ENCODE measurements around the gene MARCHF10. TPM values are rescaled to one million over a fixed set of nuclear protein-coding genes. Genes with fewer than 3 reads are reported as not detected.

Gene MARCHF10
- polyA plus RNA-seq, 3 donors, result 0.63 to 1.7 (median 0.78) TPM

- DNase-seq (ENCODE audit: extremely low read depth in 1 of 11, low read depth in 9 of 11, low spot score in 4 of 11), result no peak
These were observed 132.9 kb downstream of the MARCHF10 start for GRCh38 chr17:62675260-62675659.

GRCh38 chr17:62674841-62675240, 133.3 kb downstream of the MARCHF10 start:
- no peak for DNase-seq (ENCODE audit: extremely low read depth in 1 of 11, low read depth in 9 of 11, low spot score in 4 of 11)

DNA sequence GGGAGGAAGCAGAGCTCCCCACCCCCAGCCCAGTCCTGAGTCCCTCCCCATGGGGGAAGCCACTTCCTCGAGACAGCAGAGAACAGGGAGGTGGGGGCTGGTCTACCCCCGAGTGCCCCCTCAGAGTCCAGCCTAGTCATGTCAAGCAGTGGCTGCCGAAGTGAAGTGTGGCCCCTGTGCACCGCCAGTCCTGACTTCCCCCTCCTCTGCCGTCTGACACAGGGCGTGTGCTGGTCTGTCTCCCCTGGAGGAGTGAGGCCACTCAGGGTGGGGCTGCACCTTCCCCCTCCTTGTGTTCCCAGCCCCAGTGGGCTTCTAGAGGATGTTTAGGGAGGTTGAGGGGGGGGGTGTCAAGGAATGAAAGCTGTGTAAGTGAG, 133.8 kb downstream of the MARCHF10 start:
- DNase-seq (ENCODE audit: extremely low read depth in 1 of 11, low read depth in 9 of 11, low spot score in 4 of 11), result no peak

DNA sequence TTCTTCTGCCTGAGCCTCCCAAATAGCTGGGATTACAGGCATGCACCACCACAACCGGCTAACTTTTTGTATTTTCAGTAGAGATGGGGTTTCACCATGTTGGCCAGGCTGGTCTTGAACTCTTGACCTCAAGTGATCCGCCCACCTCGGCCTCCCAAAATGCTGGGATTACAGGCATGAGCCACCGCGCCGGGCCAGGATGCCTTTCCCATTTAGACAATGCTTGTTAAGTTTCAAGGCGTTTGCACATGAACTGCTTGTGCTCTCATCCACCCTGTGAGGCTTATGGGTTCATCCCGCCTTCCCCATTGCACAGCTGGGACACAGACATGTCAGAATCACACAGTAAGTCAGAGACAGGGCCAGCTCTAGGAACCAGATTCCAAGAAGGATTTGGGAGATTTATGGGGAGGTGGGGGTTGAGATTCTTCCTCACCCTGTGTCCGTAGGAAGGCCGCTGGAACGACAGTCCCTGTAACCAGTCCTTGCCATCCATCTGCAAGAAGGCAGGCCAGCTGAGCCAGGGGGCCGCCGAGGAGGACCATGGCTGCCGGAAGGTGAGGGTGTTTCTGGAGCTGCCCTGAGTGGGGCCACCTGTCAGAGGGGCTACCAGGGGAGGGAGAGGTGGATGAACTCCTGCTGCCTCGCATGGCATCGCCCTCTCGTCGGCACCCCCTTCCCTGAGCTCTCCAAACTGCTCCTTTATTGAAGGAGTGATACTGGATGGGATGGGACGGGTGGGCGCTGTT, 134.3 kb downstream of the MARCHF10 start:
- no peak for DNase-seq (ENCODE audit: extremely low read depth in 1 of 11, low read depth in 9 of 11, low spot score in 4 of 11)

DNA sequence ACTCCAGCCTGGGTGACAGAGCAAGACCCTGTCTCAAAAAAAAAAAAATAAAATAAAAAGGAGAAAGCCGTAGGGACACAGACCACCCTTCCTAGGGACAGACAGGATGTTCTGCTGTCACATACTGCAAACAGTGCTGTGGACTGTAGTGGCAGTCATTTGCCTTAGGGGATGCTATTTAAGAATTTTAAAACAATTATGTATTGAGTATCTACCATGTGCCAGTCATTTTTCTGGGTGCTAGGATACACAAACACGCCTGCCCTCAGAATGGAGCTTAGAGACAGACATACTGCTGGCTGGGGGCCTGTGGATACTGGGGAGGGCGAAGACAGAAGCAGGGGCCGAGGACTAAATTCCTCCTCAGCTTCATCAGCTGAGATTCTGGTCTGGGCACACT, 135.2 kb downstream of the MARCHF10 start:
- DNase-seq (ENCODE audit: extremely low read depth in 1 of 11, low read depth in 9 of 11, low spot score in 4 of 11), result no peak

GRCh38 chr17:62671553-62671952, 136.6 kb downstream of the MARCHF10 start:
- no peak for DNase-seq (ENCODE audit: extremely low read depth in 1 of 11, low read depth in 9 of 11, low spot score in 4 of 11)

DNA sequence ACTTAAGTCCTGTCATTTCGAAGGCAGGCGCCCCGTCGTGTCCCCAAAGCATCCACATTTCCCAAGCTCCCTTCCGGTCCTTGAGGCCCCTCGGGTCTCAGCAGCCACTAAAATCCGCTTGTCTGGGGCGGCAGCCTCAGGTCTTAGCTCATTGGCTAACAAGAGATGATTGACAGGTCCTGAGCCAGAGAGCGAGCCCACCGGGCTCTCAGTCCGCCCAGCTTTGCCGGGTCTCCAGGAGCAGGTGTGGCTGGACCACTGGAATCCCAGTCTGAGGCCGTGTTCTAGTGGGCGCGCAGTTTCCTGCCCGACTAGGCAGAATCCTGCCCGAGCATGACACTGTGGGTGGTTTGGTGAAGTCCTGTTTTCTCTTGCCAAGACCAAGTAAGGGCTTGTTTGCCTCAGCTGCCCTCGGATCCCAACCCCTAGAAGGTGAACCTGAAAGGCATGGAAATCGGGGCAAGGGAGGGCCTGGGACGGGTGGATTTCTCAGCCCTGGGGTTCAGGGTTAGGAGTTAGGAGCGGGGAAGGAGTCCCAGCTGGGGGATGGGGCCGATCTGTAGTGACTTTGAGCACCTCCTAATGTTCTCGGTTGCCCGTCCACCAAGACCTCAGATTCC, 137.8 kb downstream of the MARCHF10 start:
- no peak for DNase-seq (ENCODE audit: extremely low read depth in 1 of 11, low read depth in 9 of 11, low spot score in 4 of 11)

GRCh38 chr17:62668091-62668804, 139.9 kb downstream of the MARCHF10 start:
- no peak for DNase-seq (ENCODE audit: extremely low read depth in 1 of 11, low read depth in 9 of 11, low spot score in 4 of 11)

- DNase-seq (ENCODE audit: extremely low read depth in 1 of 11, low read depth in 9 of 11, low spot score in 4 of 11), result no peak
These were observed 141.1 kb downstream of the MARCHF10 start for GRCh38 chr17:62666801-62667591.

DNA sequence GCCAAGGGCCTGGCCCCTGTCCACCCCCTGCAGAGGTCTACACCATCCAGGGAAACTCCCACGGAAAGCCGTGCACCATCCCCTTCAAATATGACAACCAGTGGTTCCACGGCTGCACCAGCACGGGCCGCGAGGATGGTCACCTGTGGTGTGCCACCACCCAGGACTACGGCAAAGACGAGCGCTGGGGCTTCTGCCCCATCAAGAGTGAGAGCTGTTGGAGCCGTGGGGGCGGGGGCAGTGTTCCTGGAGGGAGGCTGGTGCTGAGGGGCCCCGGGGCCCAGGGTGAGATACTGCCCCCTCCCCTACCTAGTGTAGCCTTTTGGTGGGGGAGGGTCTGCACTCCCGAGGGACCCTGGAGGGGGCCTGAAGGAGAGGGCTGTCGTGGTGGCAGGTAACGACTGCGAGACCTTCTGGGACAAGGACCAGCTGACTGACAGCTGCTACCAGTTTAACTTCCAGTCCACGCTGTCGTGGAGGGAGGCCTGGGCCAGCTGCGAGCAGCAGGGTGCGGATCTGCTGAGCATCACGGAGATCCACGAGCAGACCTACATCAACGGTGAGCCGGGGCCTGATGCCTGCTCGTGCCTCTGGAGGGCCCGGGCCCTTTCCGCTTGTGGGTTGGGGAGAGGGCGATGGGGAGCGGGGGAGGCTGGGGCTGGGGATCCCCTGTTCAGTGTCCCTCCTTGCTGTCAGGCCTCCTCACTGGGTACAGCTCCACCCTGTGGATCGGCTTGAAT, 141.9 kb downstream of the MARCHF10 start:
- DNase-seq (ENCODE audit: extremely low read depth in 1 of 11, low read depth in 9 of 11, low spot score in 4 of 11), result no peak

GRCh38 chr17:62665599-62665998, 142.5 kb downstream of the MARCHF10 start:
- DNase-seq (ENCODE audit: extremely low read depth in 1 of 11, low read depth in 9 of 11, low spot score in 4 of 11), result no peak

DNA sequence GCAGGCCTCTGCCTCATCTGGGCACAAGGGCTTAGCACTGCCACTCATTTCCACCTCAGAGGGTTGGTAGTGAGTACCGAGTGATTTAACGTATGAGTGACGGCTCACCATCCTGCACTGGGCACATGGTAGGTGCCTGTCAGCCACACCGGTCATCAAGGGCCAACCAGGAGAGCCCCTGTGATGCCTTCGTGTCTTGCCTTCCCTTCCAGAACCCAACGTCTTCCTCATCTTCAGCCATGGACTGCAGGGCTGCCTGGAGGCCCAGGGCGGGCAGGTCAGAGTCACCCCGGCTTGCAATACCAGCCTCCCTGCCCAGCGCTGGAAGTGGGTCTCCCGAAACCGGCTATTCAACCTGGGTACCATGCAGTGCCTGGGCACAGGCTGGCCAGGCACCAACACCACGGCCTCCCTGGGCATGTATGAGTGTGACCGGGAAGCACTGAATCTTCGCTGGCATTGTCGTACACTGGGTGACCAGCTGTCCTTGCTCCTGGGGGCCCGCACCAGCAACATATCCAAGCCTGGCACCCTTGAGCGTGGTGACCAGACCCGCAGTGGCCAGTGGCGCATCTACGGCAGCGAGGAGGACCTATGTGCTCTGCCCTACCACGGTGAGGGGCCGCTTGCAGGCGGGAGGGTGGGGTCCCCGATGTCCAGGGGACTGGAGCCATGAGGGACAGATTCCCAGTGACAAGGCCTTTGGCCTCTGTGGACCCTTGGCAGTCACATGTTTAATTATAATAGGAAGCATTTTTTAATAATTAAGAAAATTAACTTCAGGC, 143.6 kb downstream of the MARCHF10 start:
- no peak for DNase-seq (ENCODE audit: extremely low read depth in 1 of 11, low read depth in 9 of 11, low spot score in 4 of 11)

DNA sequence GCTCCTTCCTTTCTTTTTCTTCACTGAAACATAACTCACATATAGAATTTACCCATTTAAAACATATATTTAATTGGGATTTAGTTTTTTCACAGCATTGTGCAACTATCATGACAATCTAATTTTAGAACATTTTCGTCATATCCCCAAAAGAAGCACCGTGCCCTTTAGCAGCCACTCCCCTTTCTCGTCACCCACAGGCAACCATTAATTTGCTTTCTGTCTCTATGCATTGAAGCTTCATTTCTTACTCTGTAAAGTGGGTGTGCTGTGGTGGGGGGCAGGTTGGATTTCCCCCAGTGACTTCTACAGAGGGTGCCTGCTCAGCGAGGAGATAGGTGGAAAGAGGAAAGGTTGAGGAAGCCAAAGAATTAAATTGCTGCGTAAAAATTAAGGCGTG, 144.8 kb downstream of the MARCHF10 start:
- DNase-seq (ENCODE audit: extremely low read depth in 1 of 11, low read depth in 9 of 11, low spot score in 4 of 11), result no peak

DNA sequence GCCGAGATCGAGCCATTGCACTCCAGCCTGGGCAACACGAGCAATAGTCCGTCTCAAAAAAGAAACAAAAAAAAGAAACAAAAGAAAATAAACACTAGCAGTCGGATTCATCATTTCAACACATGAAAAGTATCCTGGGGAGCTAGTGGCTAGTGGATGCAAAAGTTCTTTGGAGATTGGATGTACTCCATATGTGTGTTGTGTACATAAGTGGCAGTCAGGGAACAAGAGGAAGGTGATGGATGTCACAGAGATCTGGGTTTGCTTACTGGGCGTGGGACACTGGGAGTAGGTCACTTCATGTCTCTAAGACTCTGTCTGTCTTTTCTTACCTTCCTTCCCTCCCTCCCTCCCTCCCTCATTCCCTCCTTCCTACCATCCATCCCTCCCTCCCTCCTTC, 145.3 kb downstream of the MARCHF10 start:
- DNase-seq (ENCODE audit: extremely low read depth in 1 of 11, low read depth in 9 of 11, low spot score in 4 of 11), result no peak

- no peak for DNase-seq (ENCODE audit: extremely low read depth in 1 of 11, low read depth in 9 of 11, low spot score in 4 of 11)
These were observed 146.8 kb downstream of the MARCHF10 start for GRCh38 chr17:62661337-62661736.

GRCh38 chr17:62660629-62661118, 147.4 kb downstream of the MARCHF10 start:
- no peak for DNase-seq (ENCODE audit: extremely low read depth in 1 of 11, low read depth in 9 of 11, low spot score in 4 of 11)

DNA sequence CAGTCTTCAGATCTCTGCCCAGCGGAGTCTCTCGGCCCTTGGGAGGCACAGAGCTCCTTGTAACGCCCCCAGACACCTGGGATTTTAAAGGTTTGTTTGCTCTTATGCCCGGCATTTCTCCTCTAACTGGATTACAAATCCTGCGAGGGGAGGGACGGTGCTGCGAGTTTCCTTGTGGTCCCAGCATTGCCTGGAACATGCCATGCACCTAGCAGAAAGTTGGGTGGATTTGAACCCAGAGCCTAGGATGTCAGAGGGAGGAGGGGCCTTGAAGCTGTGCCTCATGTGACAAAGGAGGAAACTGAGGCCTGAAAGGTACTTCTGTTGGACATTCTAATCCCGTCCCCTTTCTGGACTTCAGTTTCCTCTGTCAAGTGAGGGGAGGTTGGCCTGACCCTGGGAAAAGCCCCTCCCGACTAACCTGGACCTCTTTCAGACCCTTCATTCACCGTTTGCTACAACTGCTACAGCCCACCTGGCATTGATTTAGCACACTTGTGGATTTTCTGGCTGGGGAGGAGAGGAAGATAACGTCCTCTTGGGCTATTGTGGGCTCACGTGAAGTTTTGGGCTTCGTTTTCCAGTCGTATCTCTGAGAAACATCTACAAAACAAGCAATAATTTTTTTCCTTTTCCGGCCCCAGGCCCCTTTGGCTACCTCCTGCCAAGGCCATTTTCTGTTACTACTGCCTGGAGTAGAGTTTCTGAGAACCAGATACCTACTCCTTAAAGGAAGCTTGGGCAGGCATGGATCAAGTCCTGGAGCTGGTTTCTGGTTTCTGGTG, 149.8 kb downstream of the MARCHF10 start:
- DNase-seq (ENCODE audit: extremely low read depth in 1 of 11, low read depth in 9 of 11, low spot score in 4 of 11), result no peak
